Glutamatergic neuron (in vitro differentiated cells): ENCODE results near the gene RALA. TPM values are rescaled to one million over a fixed set of nuclear protein-coding genes. Genes with fewer than 3 reads are reported as not detected.

Source experiments
- DNase-seq: peaks from one replicate; pipeline ENCODE4 v3.0.0; 2022
- H3K27ac Mint-ChIP-seq: one replicate; pipeline ENCODE4 v1.8.0; 2020; ENCODE audit warnings: mild to moderate bottlenecking, mixed read lengths, inconsistent platforms; ENCODE audit not compliant: unreplicated experiment
- H3K27me3 Mint-ChIP-seq: one replicate; pipeline ENCODE4 v1.8.0; 2020; ENCODE audit warnings: mild to moderate bottlenecking, moderate library complexity, mixed read lengths, inconsistent platforms; ENCODE audit not compliant: unreplicated experiment
- H3K36me3 Mint-ChIP-seq: one replicate; pipeline ENCODE4 v1.8.0; 2020; ENCODE audit warnings: mild to moderate bottlenecking, mixed read lengths, inconsistent platforms; ENCODE audit not compliant: unreplicated experiment
- H3K4me1 Mint-ChIP-seq: one replicate; pipeline ENCODE4 v1.8.0; 2020; ENCODE audit warnings: mild to moderate bottlenecking, low read depth, mixed read lengths, inconsistent platforms; ENCODE audit not compliant: unreplicated experiment
- H3K4me3 Mint-ChIP-seq: one replicate; pipeline ENCODE4 v1.8.0; 2020; ENCODE audit warnings: mild to moderate bottlenecking, mixed read lengths, inconsistent platforms; ENCODE audit not compliant: unreplicated experiment
- H3K9me3 Mint-ChIP-seq: one replicate; pipeline ENCODE4 v1.8.0; 2020; ENCODE audit warnings: mild to moderate bottlenecking, moderate library complexity, mixed read lengths, inconsistent platforms; ENCODE audit not compliant: unreplicated experiment
- total RNA-seq: library from RNA; stranded (reverse); fragmentation: NEBNext Ultra II Directional; extraction: Animal tissue kit (Norgen Biotek cat#: 25700); gene quantifications from one replicate; pipeline ENCODE4 v1.2.1, GENCODE V29; 2021; ENCODE audit not compliant: unreplicated experiment
- TF ChIP-seq, protein P1 (sequence below): fragments of 200-600 bp; sonication (generic); IDR thresholded peaks from one replicate; pipeline ENCODE4 v1.5.0; 2021; ENCODE audit not compliant: partially characterized antibody, unreplicated experiment

RALA gene
- total RNA-seq, 1 donor from 2014 or later: 69.9 TPM

DNA sequence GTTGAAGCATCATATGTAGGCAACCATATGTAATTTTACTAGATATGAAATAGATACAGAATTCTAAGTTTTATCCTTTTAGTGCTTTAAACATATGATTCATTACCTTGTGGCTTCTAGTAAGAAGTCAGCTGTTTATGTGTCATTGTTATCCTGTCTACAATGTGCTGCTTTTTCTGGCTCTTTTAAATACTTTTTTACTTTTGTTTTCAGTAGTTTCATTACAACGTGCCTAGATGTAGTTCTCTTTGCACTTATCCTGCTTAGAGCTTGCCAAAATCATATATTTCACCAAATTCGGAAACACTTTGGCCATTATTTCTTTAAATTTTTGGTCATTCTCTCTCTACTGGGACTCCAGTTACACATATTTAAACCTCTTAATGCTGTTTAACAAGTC lies 30.8 kb upstream of the RALA start:
- H3K27ac Mint-ChIP-seq: no peak overlapping the region
- H3K9me3 Mint-ChIP-seq: no peaks in the 10 kb centered on the region
- TF ChIP-seq, protein P1, sequence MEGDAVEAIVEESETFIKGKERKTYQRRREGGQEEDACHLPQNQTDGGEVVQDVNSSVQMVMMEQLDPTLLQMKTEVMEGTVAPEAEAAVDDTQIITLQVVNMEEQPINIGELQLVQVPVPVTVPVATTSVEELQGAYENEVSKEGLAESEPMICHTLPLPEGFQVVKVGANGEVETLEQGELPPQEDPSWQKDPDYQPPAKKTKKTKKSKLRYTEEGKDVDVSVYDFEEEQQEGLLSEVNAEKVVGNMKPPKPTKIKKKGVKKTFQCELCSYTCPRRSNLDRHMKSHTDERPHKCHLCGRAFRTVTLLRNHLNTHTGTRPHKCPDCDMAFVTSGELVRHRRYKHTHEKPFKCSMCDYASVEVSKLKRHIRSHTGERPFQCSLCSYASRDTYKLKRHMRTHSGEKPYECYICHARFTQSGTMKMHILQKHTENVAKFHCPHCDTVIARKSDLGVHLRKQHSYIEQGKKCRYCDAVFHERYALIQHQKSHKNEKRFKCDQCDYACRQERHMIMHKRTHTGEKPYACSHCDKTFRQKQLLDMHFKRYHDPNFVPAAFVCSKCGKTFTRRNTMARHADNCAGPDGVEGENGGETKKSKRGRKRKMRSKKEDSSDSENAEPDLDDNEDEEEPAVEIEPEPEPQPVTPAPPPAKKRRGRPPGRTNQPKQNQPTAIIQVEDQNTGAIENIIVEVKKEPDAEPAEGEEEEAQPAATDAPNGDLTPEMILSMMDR: no peak
- no peak for DNase-seq
- H3K27me3 Mint-ChIP-seq: no peaks in the 10 kb centered on the region
- no peaks in the 10 kb centered on the region for H3K36me3 Mint-ChIP-seq
- H3K4me3 Mint-ChIP-seq: no peak overlapping the region
- H3K4me1 Mint-ChIP-seq: peaks cover 5% of the 10 kb centered on the region

DNA sequence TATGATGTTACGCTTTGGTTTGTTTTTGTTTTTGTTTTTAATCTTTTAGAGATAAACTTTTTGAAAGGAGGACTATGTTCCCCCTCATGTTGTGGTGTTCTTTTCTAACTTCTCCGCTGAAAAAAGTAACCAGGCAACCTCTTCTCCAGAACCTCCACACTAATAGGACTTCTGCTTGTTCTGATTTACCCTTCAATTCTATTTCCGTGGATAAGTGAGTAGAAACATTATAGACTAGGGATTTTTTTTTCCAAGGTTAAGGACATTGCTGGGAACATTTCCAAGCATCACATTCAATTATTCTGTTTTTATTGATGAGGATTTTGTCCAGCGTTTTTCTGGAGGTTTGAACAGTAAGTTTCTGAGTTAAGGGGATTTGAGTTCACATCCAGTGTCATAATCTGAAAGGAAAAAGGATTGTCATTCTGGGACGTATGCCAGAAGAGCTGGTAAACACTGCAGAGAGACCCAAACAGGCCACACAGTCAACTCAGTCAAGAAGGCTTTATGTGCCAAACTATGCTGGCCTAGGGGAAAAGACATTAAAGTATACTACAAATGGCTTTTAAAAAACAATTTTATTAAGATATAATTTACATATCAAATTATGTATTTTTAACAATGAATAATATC lies 28.3 kb upstream of the RALA start:
- no peaks in the 10 kb centered on the region for H3K4me1 Mint-ChIP-seq
- no peaks in the 10 kb centered on the region for H3K27me3 Mint-ChIP-seq
- H3K36me3 Mint-ChIP-seq: no peaks in the 10 kb centered on the region
- H3K4me3 Mint-ChIP-seq: no peak overlapping the region
- TF ChIP-seq, protein P1: no peak
- DNase-seq: no peak
- H3K27ac Mint-ChIP-seq: no peak overlapping the region
- no peaks in the 10 kb centered on the region for H3K9me3 Mint-ChIP-seq

DNA sequence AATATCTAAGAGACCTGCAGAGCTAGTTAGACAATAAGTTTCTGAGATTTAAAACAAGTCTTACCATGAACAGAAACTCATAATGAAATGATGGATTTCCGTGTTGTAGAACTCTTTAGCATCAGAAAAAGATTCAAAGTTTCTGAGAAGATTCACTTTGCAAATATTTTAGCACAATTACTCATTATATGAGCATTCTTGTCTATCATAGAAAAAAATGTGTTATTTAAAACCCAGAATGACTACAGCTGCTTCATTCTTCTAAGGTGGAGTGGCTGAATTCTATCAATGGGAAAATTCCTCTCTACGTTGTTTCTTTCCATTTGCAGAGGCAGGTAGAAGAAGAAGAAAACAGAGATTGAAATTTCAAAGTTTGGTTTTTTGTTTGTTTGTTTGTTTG lies 21.0 kb upstream of the RALA start:
- DNase-seq: no peak
- Mint-ChIP-seq H3K4me3 (no peak overlapping the region), H3K4me1 (no peaks in the 10 kb centered on the region), H3K9me3 (no peaks in the 10 kb centered on the region), H3K36me3 (no peaks in the 10 kb centered on the region), H3K27ac (no peak overlapping the region), H3K27me3 (no peaks in the 10 kb centered on the region)
- TF ChIP-seq, protein P1: no peak

DNA sequence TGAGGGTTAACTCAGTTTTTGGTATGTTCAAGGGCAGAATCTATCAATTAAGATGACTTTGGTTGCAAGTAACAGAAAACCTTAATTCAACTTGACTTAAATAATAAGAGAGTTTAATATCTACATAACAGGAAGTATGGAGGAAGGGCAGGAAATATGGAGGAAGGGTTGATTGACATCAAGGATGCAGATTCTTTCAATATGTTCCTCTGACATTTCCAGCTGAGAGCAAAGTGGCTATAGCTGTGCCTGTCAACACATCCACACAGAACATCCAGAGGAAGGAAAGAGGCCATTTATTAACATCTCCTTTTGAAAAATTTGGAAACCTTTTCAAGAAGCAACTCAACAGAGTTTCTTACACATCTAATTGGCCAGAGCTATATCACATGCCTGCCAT lies 19.4 kb upstream of the RALA start:
- Mint-ChIP-seq H3K27me3 (no peaks in the 10 kb centered on the region), H3K4me1 (peaks cover 1% of the 10 kb centered on the region), H3K27ac (no peak overlapping the region), H3K36me3 (no peaks in the 10 kb centered on the region), H3K4me3 (no peak overlapping the region), H3K9me3 (no peaks in the 10 kb centered on the region)
- DNase-seq: no peak
- TF ChIP-seq, protein P1: no peak

DNA sequence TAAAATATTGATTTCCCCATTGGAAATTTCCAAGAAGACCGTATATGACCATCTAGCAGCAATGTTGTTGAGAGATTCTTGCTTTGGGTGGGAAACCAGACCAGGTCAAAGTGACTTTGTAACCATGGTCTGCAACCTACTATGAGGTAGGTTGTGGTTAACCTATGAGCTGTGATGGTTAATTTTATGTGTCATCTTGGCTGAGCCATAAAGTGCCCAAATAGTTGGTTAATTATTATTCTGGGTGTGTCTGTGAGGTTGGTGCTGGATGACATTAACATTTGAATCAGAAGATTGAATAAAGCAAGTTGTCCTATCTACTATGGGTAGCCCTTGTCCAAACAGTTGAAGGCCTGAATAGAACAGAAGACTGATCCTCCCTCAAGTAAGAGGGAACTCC lies 18.3 kb upstream of the RALA start:
- H3K9me3 Mint-ChIP-seq: no peaks in the 10 kb centered on the region
- H3K4me1 Mint-ChIP-seq: peaks cover 6% of the 10 kb centered on the region
- H3K27ac Mint-ChIP-seq: no peak overlapping the region
- H3K36me3 Mint-ChIP-seq: no peaks in the 10 kb centered on the region
- H3K4me3 Mint-ChIP-seq: no peak overlapping the region
- no peaks in the 10 kb centered on the region for H3K27me3 Mint-ChIP-seq
- TF ChIP-seq, protein P1: no peak
- DNase-seq: no peak
